ENCODE data around the gene CPE. TPM values are rescaled to one million over a fixed set of nuclear protein-coding genes. Genes with fewer than 3 reads are reported as not detected.
"Not testable (repeated sequence)": the region's sequence is repeated elsewhere in the genome, so short reads cannot be mapped to it uniquely, and the experiment has no call there.

Gene CPE
- 15.4 TPM for total RNA-seq

DNA sequence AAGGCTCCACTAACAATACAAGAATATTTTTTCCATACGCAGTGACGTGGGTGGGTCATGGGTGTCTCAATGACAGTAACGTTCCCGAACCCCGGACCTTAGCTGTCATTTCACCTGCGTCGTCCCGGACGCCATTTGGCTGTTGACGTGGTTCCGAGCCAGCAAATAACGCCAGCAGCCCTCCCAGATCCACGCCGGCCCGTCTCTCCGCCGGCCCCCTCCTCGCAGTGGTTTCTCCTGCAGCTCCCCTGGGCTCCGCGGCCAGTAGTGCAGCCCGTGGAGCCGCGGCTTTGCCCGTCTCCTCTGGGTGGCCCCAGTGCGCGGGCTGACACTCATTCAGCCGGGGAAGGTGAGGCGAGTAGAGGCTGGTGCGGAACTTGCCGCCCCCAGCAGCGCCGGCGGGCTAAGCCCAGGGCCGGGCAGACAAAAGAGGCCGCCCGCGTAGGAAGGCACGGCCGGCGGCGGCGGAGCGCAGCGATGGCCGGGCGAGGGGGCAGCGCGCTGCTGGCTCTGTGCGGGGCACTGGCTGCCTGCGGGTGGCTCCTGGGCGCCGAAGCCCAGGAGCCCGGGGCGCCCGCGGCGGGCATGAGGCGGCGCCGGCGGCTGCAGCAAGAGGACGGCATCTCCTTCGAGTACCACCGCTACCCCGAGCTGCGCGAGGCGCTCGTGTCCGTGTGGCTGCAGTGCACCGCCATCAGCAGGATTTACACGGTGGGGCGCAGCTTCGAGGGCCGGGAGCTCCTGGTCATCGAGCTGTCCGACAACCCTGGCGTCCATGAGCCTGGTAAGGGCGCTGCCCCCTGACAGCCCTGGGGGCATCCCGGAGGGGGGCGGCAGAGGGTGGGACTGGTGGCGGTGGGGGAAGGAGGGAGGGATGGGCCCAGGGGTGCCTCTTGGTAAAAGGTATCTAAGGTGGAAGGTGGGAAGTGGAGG lies at the start of gene CPE:
Gene CPE, plus strand, starts transcription at position 264 of the 933 bp plus-strand sequence. Its CDS starts 214 bp downstream, at position 478.
- peak; percentile 98 for ATAC-seq

DNA sequence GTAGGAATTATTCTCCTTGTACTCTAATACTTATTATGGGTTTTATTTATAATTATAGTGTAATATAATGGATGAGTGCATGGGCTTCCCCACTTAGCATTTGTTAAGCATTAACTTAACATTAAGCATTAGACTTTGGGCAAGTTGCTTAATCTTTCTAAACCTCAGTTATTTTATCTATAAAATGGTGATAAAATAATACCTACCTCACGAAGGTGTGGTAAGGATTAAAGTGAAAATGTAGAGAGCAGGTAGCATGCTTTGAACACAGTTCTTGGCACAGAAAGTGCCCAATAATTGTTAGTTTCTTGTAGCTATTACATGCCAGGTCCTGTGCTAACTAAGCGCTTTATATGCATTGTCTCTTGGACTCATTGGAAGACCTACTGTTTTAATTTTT lies 48.7 kb upstream of the CPE start:
- no peak for ATAC-seq

DNA sequence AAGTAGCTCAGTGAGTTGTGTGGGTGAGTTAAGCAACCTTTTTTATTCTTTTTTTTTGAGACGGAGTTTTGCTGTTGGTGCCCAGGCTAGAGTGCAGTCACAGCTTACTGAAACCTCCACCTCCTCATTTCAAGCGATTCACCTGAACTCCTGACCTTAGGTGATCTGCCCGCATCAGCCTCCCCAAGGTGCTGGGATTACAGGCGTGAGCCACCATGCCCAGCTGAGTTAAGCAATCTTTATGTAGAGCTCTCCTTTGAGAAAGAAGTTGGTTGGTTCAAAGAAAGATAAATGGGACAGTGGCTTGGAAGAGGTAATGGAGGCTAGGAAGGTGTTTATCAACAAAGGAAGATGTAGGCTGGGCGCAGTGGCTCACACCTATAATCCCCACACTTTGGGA lies 48.1 kb upstream of the CPE start:
- no peak for ATAC-seq

DNA sequence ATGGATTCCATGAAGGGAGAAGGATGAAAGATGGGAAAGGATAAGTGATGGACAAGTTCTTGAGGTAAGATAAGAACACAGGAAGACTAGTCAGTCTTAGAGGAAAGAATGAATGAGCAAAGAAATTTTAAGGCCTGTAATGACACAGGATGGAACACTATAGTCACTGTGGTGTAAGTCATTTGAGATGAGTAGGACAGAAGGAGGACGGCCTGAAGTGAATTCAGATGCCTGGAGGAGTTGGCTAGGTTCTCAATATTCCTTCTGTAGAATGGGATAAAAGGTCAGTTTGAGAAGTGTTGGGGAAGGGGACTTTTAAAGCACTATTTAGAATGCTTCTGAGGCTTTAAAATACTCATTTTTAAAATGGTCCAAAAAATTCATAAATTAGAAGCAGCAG lies 47.4 kb upstream of the CPE start:
- ATAC-seq: no peak

DNA sequence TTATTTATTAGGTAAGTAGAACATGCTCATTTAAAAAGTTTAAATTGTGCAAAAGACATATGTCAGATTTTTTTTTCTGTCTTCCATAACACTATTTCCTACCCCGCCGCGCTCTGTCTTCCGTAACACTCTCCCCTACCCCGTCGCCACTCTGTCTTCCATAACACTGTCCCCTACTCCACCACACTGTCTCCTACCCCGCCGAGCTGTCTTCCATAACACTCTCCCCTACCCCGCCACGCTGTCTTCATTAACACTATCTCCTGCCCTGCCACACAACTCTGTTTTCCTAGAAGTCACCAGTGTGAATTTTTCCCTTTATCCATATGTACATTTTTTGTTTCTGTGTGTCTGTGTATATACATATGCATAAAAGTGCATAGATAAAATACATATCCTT lies 47.0 kb upstream of the CPE start:
- no peak for ATAC-seq

DNA sequence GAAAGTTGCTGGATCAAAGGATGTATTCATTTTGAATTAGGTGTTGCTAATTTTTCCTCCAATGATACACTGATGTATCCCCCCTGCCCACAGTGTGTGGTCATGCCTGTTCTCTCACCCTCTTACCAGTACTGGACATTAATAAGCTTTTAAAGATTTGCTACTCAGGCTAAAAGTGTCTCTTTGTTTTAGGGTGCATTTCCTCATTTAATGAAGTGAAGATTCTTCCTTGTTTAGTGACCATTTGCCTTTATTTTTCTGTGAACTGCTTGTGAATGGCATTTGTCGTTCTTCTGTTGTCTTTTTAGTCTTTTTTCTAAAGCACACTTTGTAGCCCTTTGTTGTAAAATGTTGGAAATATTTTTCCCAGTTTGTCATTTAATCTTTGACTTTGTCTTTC lies 46.3 kb upstream of the CPE start:
- ATAC-seq: no peak

DNA sequence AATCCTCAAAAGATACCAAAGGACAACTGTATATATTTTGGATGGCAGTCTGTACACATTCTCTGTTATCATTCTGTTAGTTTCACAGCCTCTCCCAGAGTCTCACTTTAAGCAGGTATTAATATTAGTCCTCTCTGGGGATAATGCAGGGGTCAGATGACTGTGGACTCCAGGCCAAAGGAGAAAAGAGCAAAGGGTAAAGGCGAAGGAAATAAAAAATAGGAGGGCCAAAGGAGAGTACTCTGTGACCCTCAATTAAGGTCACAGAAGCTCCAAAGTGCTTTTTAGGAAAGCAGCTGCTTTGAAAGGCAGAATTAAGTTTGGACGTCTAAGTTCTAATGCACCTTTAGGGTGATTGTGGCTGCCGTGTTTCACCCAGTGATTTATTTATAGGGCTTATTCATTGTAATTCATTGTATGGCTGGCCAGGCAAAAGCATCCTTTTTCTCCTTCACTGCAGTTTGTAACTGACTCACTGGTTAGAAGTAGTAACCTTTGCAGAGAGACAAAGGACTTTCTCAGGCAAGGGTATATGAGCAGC lies 43.6 kb upstream of the CPE start:
- ATAC-seq: no peak

DNA sequence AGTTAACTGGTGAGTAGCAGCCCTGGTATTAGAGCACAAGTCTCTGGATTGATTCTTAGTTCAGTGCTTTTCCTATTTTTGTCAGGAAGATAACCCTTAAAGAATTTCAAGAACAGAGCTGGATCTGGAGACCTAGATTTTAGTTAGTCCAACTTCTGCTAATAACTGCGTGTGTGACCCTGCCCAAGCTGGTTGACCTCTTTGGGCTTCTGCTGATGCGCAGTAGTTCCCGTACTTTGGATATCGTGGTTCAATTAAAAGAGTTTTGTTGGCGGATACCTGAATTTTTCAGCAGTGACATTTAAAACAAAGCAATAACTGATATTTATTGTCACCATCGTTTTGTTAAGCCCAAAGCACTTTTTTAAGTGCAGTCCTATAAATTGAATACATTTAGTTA lies 42.1 kb upstream of the CPE start:
- ATAC-seq: no peak

DNA sequence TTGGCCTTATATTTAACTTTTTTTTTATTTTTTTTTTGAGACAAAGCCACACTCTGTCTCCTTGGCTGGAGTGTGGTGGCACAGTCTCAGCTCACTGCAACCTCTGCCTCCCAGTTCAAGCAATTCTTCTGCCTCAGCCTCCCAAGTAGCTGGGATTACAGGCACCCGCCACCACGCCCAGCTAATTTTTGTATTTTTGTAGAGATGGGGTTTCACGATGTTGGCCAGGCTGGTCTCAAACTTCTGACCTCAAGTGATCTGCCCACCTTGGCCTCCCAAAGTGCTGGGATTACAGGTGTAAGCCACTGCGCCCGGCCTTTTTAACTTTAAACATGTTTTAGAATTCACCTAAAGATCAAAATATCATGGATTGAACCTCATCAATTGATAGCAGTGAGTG lies 36.5 kb upstream of the CPE start:
- ATAC-seq: not testable (repeated sequence)

DNA sequence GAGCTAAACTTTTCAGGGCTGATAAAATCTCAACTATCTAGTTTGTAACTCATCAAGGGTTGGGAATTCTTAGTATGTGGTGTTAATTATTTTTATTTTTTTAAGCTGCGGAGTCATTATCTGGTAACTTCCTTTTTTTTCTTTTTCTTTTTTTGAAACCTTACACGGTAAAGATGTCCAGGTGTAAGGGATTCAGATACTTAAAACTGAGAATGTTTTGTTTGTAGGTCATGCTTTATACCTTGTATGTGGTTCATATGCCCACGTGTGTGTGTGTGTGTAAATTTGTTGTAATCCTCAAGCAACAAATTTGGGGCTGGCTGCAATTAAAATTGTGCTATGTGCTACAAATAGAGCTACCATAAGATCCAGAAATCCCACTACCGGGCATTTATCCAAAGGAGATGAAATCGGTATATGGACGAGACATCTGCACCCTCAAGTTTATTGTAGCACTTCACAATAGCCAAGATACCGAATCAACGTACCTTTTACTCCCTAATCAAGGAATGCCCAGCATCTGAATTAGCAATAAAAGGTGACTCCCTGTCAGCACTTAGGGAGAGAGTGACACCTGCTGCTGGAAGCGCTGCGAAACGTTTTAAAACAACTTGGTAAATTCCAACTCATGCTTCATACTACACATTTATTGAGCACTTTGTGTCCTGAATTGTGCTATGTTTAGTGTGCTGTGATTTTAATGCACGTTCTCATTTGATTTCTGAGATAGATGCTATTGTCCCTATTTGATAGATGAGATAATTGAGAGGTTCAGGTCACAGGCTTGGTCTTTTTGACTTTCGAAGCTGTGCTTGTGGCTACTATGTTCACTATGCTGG lies 35.2 kb upstream of the CPE start:
- peak; percentile 25 for ATAC-seq

DNA sequence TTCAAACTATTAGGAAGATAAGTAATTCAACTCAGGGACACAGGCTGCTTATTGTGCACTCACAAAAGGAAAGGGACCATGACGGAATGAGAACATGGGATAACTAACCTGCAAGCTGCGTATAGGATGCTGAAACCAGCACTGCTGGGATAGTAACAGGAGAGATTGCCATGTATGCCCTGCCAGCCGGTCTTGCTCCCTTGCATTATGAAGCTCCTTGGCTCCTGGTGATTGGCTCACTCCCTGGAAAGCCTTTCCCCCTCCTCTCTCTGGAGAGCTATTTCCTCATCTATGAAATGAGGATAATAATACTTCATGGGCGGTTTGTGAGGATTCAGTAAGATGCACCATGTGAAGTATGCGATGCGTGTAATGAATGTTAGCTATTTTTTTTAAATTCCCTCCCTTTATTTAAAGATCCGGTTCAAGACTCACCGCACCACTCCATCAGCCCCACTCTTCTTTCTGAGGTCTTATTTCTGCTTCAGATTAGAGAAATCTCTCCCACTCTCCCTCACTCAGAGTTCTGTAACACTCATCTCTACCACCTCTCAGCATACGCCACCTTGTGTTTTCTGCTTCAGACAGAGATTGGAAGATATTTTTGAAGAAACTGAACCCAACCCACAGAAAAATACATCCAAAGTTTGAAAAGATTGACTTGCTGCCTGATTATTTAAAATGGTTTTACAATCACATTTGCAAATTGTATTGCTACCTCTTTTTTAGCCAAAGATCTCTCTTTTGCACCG lies 33.0 kb upstream of the CPE start:
- ATAC-seq: peak; percentile 34

DNA sequence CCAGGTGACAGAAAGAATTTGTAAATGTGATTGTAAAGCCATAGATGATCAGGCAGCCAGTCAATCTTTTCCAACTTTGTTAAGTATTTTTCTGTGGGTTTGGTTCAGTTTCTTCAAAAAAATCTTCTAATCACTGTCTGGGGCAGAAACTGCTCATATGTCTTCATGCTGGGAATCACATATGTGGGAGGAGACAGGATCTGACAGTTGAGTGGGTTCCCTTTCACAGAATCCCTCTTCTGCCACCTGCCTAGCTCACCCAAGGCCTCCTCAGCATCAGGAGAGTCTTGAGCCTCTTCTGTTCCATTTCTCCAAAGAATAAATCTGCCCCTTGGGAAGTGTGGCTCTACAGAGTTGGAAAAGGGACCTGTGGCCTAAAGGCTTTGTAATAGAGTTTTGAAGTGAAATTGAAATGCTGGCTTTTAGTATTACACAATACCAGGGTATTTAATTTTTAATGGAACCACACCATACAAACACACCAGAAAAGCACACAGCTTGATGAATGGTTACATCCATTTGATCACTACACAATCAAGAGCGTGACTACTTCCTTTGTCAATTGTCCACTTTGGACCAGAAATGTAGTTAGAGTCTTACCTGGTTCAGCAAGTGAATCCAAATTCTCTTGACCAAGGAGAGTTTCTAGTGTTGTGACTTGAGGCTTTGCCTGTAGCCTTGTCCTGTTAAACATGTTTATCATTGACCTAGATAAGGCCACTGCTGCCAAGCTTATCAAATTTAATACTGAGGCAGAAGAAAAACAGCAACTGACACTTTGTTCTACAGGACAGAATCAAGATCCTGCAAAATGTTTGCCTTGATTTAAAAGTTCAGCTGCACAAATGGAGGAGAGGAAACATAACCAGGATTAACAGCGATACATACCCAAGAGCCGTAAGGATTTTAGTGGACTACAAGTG lies 30.9 kb upstream of the CPE start:
- no peak for ATAC-seq

DNA sequence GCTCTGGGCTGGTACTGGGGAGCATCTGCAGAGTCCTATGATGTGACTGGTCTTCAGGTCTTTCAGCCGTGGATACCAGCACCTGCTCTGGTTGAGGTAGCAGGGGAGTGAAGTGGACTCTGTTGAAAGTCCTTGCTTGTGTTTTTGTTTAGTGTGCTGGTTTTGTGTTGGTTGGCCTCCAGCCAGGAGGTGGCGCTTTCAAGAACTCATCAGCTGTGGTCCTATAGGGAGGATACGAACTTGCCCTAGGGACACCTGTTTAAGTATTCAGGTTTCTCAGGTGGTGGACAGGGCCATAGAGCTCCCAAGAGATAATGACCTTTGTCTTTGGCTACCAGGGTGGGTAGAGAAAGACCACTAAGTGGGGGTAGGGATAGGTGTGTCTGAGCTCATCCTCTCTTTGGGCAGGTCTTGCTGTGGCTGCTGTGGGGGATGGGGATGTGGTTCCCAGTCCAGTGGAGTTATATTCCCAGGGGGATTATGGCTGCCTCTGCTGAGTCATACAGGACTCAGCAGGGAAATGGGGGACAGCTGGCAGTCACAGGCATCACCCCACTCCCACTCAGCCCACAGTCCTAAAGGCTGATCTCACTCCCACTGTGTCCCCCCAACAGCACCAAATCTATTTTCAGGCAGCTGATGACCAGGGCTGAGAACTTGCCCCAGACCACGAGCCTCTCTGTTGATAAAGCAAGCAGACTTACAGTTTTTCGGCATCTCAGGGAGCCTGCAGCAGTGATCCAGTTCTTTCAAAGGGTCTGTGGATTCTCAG lies 27.3 kb upstream of the CPE start:
- no peak for ATAC-seq

DNA sequence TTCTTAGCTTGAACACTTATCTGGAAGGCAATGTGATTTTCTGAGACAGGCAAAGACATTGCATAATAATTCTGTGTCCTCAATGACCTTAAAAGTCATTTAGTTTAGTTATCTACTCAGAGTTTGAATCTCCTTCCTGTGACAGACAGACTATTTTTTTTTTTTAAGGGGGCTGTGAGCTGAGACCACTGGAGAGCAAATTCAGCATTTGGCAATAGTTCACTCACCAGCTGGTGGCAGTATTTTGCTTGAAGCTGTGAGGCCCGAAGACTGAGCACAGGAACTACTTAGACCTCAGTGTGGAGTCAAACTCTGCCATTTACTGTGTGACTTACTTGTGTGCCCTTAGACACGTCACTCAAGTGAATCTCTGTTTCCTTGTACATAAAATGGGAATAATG lies 22.9 kb upstream of the CPE start:
- no peak for ATAC-seq

DNA sequence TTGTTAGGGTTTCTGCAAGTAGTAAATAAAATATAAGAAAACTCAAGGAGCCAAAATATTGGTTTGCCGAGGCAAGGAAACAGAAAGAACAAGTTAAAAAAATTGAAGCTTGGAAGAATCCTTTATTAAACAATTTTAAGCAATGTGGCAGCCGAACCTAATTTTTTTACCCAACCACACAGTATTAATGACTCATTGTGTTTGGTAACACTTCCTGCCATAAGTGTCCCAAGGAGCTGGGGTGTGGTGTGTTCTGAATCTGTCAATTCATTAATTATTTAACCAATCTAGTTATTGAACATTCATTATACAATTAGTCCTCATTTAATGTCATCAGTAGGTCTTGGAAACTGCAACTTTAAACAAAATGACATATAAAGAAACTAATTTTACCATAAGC lies 19.3 kb upstream of the CPE start:
- ATAC-seq: peak; percentile 75

DNA sequence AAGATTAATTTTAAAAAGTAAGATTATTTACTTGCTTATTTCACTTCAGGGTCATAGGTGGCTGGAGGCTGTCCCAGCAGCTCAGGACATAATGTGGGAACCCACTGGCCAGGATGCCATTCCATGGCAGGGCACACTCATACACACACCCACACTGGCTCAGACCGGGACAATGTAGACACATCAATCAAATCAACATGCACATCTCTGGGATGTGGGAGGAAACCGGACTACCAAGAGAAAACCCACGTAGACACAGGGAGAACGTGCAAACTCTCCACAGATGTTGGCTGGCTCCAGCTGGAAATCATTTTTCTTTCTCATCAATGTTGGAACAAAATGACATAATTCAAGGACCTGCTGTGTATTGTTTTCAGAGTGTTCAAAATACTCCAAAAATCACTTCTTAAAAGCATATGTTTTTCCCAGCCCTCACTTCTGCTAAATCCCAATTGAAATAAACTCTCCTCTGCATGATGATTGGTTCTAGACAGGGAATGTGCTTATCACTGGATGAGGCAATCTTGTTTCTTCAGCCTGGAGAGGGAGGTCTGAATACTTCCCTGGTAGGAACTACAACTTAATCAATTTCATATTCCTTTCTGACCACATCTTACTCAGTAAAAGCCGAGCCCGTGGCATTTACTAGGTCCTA lies 18.6 kb upstream of the CPE start:
- ATAC-seq: peak; percentile 35

DNA sequence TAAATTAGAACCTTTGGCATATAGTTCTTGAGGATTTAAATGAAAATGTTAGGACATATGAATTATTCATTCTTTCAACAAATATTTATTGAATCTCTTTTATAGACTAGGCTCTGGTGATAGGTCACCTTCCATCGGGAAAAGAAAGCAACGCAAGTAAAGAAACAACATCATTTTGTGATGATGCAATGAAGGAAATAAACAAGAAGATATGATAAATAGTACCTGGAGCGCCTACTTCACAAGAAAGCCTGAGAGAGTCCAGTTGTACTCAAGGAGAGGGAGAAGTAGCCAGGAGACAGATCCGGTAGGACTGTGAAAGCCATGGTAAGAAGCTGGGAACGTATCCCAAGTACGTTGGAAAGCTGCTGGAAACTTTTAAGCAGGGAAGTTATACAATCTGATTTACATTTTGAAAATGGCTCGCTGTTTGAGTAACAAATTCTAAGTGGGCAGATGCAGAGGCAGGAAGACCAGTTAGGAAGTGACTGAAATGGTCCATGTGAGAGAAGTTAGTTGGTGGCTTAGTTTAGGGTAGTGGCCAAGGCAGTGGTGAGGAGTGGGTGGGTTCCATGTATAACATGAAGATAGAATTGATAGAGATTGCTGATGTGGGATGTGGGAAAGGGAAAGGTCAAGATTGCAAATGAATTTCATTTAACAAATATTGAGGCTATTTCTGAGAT lies 17.7 kb upstream of the CPE start:
- ATAC-seq: no peak

DNA sequence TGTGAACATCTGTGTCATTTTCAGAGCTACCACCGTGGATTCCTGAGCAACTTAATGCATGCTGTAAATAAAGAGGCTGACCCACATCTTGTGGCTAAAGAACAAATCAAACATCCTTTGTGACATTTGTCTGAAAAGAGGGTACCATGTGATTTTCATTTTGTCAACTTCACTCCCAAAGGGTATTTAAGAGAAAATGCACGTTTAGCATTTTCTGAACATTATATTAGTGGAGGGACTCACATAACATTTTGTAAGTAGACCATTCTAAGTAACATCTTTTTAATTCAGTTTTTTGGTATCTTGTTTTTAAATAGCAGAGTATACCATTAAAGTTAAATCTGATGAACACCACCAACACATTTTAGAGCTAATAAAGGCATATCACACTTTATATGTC lies 17.0 kb upstream of the CPE start:
- no peak for ATAC-seq

DNA sequence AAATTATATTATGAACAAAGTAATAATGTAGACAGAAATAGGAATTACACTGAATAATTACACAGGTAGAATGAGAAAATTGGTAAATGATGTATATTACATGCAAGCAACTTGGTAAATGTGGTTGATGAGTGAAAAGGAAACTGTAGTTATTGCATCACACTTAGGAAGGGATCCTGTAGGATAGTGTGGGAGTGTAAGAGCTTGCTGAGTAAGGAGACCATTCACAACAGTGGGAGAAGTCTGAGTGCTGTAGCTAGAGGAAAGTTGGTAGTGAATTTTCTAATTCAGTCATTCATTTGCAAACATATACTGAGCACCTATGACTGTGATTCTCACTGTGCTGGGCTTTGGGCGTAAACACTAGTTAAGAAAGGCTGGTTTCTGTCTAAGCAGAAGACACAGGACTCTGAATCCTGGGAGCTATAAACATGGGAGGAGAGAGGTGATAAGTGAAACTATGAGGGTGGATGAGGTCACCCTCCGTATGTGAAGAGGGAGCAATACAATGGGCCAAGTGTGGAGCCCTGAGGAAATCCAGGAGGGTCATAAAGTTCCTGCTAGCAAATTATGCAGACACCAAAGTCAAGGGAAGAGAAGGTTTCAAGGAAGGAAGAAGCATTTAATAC lies 14.2 kb upstream of the CPE start:
- peak; percentile 39 for ATAC-seq

All from esophagus mucosa (tissue), 1 donor.